HG03066 (cell line): ENCODE measurements around the gene MAP3K5.
"Not testable (repeated sequence)": the region's sequence is repeated elsewhere in the genome, so short reads cannot be mapped to it uniquely, and the experiment has no call there.

Experiments used
- ATAC-seq: cut with Tn5 transposase; IDR thresholded peaks from one replicate; pipeline ENCODE4 v1.9.1; 2021; ENCODE audit warnings: low read depth; ENCODE audit not compliant: unreplicated experiment

The MAP3K5 gene

GRCh38 chr6:136590846-136591245, 201.4 kb downstream of the MAP3K5 start:
- ATAC-seq: not testable (repeated sequence)

- ATAC-seq: no peak
These were observed 204.8 kb downstream of the MAP3K5 start for GRCh38 chr6:136587527-136587926.

- ATAC-seq: no peak
These were observed 206.0 kb downstream of the MAP3K5 start for GRCh38 chr6:136586295-136586694.

GRCh38 chr6:136585523-136585922, 206.8 kb downstream of the MAP3K5 start:
- not testable (repeated sequence) for ATAC-seq

GRCh38 chr6:136584290-136584689, 208.0 kb downstream of the MAP3K5 start:
- not testable (repeated sequence) for ATAC-seq

- no peak for ATAC-seq
These were observed 209.4 kb downstream of the MAP3K5 start for GRCh38 chr6:136582711-136583471.

GRCh38 chr6:136579800-136580199, 212.5 kb downstream of the MAP3K5 start:
- no peak for ATAC-seq

- no peak for ATAC-seq
These were observed 215.5 kb downstream of the MAP3K5 start for GRCh38 chr6:136576821-136577220.

- ATAC-seq: no peak
These were observed 220.8 kb downstream of the MAP3K5 start for GRCh38 chr6:136571496-136571895.

- ATAC-seq: no peak
These were observed 221.2 kb downstream of the MAP3K5 start for GRCh38 chr6:136571065-136571464.

GRCh38 chr6:136568129-136568528, 224.1 kb downstream of the MAP3K5 start:
- ATAC-seq: no peak

- ATAC-seq: no peak
These were observed 224.6 kb downstream of the MAP3K5 start for GRCh38 chr6:136567688-136568087.

GRCh38 chr6:136566851-136567250, 225.4 kb downstream of the MAP3K5 start:
- ATAC-seq: no peak

GRCh38 chr6:136566007-136566487, 226.2 kb downstream of the MAP3K5 start:
- no peak for ATAC-seq

- ATAC-seq: no peak
These were observed 228.1 kb downstream of the MAP3K5 start for GRCh38 chr6:136564180-136564579.

GRCh38 chr6:136563386-136564152, 228.7 kb downstream of the MAP3K5 start:
- ATAC-seq: no peak

- ATAC-seq: no peak
These were observed 230.1 kb downstream of the MAP3K5 start for GRCh38 chr6:136562211-136562610.

- no peak for ATAC-seq
These were observed 239.0 kb downstream of the MAP3K5 start for GRCh38 chr6:136553166-136553787.

- ATAC-seq: no peak
These were observed 240.2 kb downstream of the MAP3K5 start for GRCh38 chr6:136552054-136552453.

- no peak for ATAC-seq
These were observed 241.2 kb downstream of the MAP3K5 start for GRCh38 chr6:136551103-136551502.
